Left renal pelvis (tissue), 4 donors: ENCODE results near the gene LRRC45. TPM values are rescaled to one million over a fixed set of nuclear protein-coding genes. Genes with fewer than 3 reads are reported as not detected.

Experiments used
- DNase-seq, 4 donors: peaks; one replicate each; pipeline ENCODE4 v3.0.0-alpha.2; 2013; ENCODE audit warnings: low read depth in 4 of 4, low spot score in 3 of 4
- polyA plus RNA-seq, 4 donors: library from polyadenylated mRNA; unstranded; fragments of 120-200 nt; gene quantifications; one replicate each; pipeline ENCODE4 v1.2.1, GENCODE V29; 2013; ENCODE audit not compliant: insufficient read length in 4 of 4

The LRRC45 gene
- polyA plus RNA-seq, 4 donors: 9.7 to 18.1 (median 12.1) TPM

DNA sequence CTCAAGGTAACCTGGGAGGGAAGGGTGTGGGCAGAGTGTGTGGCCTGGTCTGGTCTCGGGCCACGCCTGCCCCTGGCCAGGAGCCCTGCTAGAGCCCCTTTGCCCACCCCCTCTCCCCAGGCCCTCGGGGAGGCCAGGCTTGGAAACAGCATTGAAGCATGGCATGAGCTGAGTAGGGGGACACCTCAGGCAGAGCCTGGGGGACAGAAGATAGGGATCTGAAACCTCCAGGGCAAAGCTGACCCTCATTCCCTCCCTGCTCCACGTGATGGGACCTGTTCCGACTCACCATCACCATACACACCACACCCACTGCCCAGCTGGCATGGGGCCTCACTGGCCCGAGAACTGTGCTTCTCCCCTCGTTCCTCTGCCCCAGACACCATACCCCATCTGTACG is 26.0 kb downstream of the LRRC45 start:
- DNase-seq: no peak

DNA sequence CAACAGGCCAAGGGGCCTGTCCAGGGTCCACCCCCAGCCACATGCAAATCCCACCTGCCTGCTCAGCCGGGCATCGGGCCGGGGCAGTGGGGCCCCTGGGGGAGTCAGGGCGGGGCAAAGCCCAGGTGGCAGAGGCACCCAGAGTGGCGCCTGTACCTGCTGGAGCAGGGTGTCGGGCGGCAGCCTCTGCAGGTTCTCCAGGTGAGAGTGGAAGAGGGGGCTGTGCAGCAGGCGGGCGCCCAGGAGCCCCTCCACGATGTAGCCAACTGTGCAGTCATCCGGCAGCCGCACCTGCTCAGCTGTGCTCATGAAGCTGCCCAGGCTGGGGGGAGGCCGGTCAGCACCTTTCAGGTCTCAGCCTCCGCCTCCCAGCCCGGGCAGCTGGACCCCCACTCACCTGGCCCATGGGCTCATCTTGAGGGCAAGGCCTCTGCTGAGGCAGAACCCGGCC is 26.4 kb downstream of the LRRC45 start:
- DNase-seq: no peak

DNA sequence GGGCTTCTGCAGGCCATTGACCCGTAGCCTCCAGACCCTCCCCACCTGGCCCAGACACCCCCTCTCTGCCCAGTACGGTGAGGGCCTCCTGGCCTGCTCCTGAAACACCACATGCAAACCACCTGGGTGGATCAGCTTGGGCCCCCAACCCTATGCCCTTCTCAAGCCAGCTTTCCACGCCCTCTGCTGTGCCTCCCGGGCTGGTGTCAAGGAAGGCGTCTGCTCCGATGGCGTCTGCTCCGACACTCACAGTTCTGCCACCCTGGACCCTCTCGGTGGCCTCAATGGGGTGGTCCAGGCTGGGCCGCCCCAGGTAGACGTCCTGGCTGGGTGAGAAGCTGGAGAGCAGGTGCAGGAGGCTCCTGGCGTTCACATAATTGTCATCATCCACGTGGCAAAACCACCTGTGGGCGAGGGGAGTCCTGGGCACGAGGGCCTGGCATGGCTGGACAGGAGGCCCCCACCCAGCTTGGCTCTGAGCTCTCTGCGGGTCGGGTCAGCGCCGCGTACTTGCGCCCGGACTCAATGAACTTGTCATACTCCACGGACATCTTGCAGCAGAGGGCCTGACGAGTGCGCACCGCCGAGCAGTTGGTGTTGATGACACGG is 27.2 kb downstream of the LRRC45 start:
- no peak for DNase-seq

DNA sequence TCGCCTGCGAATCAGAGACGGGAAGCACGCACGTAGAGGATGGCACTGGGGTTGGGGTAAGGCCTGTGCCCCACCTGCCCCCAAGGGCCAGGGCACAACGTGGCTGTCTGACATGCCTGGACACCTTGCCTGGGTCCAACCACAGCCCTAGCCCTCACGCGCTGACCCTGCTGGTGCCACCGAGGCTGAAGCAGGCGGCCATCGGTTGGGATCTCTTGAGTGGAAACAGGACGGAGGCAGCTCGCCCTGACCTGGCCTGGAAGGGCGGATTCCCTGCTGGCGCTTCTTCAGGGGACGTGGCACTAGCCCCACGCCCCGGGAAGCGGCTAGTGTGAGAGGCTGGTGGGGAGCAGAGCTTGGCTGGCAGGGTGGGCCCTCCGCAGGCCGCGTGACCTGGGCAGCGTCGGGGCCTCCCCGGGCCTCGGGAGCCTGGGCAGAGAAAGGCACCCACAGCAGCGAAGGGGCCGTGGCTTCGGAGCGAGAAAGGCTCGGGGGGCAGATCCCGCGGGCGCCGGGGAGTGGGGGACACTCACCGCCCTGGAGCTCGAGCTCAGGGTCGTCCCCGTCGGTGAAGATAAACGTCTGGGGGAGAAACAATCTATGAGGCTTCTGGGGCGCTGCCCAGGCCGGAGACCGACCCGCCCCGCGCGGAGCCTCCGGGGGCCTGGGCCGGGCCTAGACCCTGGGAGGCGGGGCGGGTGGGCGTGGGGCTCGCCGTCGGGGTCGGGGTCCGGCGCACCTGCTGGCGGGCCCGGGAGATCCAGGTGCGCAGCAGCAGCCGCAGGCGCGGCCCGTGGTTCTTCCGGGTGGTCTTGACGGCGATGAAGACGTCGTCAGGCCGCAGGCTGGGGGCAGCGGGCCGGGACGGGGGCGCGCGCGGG is 27.9 kb downstream of the LRRC45 start:
- no peak for DNase-seq

DNA sequence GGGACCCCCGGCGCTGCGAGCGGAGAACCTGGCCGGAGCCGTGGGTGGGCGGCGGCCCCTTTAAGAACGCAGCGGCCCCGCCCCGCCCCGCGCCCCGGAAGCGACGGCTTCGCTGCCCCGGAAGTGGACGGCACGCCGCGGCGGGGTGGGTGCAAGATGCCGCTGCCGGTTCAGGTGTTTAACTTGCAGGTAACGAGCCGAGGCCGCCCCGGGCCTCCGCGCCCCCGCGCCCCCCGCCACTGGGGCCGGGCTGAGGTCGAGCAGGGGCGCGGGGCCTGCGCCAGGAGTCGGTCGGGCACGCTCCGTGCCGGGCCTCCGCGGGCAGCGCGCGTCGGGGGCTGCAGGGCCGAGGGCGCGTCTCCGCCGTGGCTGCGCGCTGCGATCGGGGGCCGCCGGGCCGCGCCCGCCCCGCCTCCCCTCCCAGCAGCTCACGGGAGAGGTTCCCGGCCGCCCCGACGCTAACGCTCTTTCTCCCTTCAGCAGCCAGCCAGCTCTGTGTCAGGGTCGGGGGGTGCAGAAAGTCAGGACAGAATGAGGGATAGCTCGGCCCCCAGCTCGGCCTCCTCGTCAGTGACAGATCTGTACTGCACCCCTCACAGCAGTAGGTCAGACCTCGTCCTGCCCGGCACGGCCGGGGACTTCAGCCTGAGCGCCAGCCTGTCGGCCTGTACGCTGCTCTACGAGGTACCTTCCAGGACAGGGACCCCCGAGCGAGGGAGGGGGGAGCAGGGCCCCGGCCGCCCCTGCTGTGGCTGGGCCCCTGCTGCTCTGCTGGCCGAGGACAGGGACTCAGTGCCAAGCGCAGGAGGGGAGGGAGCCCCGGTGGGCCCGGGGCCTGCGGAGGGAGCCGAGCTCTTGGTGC is 28.9 kb downstream of the LRRC45 start, which contains the start of the genes GPS1 and RFNG:
GPS1 (plus strand) TSS at position 123 of the 862 bp plus-strand sequence; CDS start at position 157, 34 bp downstream.
RFNG (minus strand) TSS at position 36 of the 862 bp plus-strand sequence. CDS start 45 bp downstream, outside the sequence.
- DNase-seq: no peak

DNA sequence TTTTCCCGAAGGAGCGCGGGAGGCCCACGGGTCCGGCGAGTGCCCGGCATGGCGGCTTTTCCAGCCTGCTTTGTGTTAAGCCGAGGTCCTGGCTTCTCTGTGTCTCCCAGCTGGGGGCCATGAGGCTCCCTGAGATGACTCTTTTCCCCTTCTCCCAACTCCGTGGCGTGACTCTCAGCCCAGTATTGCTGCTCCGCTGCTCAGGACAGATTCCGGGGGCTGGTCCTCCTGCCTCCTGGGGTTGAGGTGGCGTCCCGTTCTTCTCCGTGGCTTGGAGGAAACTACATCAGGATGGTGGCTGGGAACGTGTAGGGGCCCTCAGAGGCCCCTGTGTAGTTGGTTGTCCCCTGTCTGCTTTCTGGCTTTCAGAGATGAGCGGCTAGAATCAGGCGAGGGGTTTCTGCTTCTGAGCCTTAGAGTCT is 29.5 kb downstream of the LRRC45 start:
- no peak for DNase-seq

DNA sequence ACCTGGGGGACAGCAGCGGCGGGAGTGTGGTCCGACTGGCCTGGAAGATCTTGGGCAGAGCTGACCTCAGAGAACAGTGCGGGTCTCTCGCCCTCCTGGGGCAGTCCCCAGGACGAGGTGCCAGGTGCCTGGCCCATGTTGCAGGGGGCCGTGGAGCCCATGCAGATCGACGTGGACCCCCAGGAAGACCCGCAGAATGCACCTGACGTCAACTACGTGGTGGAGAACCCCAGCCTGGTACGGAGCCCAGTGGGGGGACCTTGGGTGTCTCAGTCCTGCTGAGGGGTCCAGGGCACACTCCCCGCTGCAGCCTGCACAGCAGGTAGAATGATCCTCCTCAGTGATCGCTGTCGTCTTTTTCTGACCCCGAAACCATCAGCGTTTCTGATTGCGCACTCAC is 30.0 kb downstream of the LRRC45 start:
- DNase-seq: no peak

DNA sequence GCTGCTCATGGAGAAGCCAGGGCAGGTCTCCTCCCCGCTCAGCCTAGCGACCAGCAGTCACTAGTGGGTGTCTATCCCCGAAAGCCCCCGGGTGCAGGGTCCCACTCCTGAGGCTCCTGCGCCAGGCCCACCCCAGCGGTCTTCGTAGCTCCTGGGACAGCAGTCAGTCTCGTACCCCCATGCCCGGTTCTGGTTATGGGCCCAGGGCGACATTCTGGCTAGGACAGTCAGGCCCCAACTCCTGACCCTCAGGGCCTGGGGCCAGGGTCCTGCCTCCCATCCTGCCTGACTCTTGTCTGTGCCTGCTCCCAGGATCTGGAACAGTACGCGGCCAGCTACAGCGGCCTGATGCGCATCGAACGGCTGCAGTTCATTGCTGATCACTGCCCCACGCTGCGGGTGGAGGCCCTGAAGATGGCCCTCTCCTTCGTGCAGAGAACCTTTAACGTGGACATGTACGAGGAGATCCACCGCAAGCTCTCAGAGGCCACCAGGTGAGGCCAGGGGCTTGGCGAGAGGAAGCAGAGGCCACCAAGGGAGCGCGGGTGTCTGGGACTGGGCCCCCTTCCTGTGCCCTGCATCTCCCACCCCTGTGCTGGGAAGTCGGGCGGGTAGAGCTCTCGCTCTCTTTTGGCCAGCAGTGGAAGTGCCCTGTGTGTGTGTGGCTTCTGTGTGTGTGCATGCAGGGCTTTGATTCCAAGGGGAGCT is 30.6 kb downstream of the LRRC45 start:
- DNase-seq: no peak

DNA sequence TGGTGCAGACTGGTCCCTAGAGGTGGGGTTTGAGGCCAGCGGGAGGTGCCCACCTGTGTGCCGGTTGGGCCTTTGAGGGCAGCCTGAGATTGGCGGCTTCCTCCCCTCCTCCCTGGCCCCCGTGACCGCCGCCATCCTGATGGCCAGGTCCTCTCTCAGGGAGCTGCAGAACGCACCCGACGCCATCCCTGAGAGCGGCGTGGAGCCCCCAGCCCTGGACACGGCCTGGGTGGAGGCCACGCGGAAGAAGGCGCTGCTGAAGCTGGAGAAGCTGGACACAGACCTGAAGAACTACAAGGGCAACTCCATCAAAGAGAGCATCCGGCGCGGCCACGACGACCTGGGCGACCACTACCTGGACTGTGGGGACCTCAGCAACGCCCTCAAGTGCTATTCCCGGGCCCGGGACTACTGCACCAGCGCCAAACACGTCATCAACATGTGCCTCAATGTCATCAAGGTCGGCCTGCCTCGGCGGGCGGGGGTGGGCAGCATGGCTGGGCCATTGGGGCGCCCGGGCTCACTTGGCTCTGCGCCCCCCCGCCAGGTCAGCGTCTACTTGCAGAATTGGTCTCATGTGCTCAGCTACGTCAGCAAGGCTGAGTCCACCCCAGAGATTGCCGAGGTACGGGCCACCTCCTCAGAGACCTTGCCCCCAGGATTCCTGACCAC is 31.4 kb downstream of the LRRC45 start:
- no peak for DNase-seq

DNA sequence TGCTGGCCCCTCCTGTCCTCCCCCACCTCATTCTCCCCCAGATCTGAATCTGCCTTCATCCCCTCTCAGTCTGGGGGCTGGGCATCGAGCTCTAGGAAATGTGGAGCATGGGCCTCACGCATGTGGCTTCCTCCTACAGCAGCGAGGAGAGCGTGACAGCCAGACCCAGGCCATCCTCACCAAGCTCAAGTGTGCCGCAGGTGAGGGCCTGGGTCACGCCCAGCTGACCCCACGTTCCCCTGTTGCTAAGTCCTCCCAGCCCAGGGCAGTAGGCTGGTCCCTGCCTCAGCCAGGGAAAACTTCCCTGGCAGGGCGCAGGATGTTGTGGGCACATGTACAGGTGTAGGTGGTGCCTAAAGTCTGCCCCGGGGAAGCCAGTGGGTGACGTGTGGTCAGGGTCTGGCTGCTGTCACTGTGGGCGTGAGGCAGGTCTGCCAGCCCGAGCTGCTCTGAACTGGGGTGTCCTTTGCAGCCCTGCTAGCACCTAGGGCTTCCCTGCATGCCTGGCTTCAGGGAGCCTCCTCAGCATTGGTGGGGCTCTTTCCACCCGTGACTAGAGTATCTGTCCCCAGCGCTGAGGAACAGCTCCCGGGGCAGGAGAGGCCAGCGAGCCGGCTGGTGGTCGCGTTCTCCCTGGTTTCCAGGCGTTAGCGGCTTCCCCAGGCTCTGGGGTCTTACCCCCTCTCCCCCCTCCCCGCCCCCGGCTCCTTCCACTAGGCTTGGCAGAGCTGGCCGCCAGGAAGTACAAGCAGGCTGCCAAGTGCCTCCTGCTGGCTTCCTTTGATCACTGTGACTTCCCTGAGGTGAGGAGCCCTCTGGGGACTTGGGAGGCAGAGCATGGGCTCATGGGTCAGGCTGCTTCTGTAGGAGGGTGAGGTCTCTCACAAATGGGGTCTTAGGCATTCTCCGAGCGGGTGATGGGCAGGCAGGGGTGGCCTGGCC is 32.2 kb downstream of the LRRC45 start:
- DNase-seq: no peak

DNA sequence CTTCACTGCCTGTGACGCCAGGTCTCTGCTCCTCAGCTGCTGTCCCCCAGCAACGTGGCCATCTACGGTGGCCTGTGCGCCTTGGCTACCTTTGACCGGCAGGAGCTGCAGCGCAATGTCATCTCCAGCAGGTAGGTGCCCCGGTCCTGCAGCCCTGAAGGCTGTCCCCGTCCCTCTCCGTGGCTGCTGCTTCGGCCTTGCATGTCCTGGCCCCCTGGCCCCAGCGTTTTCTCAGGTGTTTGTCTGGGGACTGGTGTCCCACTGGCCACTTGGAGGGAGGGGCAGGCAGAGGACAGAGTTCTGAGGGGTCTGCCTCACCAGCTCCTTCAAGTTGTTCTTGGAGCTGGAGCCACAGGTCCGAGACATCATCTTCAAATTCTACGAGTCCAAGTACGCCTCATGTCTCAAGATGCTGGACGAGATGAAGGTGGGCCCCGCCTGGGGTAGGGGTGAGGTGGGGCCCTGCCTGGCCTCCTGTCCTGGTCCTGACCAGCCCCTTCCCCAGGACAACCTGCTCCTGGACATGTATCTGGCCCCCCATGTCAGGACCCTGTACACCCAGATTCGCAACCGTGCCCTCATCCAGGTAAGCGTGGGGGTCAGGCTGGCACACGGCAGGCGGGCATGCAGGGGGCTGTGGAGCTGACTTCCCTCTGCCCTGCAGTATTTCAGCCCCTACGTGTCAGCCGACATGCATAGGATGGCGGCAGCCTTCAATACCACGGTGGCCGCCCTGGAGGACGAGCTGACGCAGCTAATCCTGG is 33.0 kb downstream of the LRRC45 start:
- no peak for DNase-seq

DNA sequence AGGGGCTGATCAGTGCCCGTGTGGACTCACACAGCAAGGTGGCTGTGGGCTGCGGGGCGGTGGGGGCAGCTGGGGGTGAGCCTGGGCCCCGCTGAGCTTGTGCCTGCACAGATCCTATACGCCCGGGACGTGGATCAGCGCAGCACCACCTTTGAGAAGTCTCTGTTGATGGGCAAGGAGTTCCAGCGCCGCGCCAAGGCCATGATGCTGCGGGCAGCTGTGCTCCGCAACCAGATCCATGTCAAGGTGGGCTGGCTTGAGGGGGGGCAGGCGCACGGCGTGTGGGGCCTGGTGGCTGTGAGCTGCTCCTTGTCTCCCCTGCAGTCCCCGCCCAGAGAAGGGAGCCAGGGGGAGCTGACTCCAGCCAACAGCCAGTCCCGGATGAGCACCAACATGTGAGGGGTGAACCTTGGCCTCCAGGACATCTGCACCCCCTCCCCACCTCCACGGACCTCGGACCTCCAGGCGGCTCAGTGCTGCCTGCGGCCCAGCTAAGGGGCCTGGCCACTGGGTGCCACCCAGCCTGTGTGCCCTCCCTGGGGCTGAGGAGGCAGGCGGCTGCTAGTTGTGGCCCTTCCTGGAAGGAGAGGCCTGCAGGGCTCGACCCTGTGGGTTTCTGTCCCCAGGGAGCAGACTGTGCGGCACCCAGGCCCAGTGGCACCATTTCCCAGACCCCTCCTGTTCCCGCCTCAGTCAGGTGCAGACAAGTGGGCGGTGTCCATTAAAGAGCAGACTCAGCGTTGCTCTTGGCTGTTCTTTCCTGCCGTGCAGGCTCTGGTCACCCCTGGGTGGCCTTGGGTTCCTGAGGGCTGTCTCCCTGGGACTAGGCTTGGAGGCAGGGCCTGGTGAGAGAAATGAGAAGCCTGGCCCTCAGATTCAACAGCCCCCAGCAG is 33.9 kb downstream of the LRRC45 start:
- no peak for DNase-seq

DNA sequence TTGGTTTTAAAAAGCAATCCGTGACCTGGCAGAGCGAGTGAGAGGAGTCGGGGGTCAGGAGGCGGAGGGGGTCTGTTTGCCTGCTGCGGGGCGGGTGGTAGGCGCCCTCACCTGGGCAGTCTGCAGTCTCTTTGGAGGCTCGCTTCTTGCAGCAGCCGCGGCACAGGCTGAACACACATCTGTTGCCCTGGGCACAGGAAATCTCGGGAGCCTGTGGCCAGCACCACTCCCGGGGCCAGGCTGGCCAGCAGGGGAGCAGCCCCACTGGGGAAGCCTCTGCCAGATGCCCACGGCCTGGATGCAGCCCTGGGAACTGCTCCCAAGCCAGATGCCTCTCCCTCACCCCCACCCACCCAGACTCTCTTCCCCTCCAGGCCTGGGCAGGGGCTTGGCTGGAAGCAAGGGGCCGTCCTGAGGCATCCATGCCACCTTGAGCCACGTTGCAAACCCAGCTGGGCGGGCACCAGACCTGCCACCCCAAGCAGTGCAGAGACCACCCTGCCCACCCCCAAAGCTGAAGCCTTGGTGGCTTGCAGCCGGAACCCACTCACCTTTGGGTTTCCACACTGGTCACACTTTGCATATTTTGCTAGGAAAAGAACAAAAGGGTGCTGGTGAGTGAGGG is 35.2 kb downstream of the LRRC45 start:
- DNase-seq: no peak

DNA sequence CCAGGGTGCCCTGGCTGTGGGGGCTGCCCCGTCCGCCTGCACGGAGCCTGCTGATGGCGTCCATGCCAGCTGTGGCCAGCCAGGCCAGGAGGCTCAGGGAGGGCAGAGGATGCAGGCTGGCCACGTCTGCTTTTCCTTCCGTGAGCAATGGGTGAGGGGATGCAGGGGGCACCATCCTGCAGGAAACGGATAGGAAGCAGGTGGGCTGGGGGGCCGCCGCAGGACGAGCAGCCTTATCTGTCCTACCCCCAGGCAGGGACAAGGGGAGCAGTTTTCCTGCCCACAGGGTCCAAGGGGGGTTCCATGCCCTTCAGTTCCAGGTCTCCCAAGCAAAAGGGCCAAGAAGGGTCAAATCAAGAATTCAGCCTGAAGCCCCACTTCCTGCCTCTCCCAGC is 35.7 kb downstream of the LRRC45 start:
- DNase-seq: no peak

DNA sequence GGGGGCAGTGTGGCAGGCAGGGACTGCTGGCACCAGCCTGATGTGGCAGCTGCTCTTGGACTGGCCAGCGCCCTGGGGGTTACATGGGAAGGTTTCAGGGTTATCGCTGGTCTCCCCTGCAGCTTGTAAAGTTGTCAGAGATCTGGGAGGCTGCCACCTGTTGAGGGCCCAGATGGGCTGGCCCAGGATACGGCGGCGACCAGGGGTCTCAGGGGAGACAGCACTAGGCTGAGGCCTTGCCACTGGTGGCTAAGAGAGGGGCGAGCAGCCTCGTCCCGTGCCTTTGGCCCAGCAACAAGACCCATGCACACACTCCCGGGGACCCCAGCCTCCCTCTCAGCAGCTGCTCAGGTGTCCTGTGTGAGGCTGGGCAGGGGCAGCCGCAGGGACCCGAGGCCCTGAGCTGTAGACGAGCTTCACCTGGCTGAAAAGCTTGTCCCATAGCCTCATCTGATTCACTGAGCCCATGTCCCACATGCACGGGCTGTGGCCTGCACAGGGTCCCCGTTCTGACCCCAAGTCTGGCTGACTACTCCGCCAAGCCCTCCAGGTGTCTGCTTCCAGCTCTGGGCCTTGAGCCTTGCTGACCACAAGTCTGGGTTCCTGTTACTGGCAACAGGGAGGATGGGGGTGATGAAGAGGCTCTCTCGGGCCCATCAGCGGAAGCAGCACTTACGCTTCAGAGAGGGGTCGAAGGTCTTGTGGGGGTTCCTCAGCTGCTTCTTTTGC is 36.3 kb downstream of the LRRC45 start:
- no peak for DNase-seq

DNA sequence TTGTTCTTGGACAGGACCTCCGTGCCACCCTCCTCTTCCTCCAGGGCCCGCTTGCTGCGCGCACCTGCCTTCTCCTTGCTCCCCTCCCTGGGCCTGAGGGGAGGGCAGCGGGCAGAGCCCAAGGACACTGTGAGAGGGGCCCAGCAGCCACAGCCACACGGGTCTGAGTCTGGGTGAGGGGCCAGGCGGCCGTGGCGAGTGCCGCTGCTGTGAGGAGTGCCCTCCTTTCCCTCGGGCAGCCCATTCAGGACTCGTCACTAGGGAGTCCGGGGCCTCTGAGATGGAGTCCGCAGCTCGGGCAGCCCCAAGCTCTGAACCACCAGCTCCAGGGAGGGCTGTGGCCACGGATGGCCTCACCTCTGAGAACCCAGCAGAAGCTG is 36.9 kb downstream of the LRRC45 start:
- no peak for DNase-seq
